Erythroblast (primary cell): ENCODE results near the gene CACNA1A.
A peak's percentile ranks its signal among the peaks of the same experiment; 100 is the strongest.

Experiments
- DNase-seq, 2 experiments: peaks; one replicate each; lab custom pipeline; 2025; lab: John Stamatoyannopoulos, UW
- GATA1 ChIP-seq: IDR thresholded peaks from 2 replicates; pipeline ENCODE4 v1.6.1; 2011; ENCODE audit warnings: low read depth, mild to moderate bottlenecking, control low read depth, low read length, moderate library complexity
- POLR2A ChIP-seq: IDR thresholded peaks from 2 replicates; pipeline ENCODE4 v1.6.1; 2011; ENCODE audit warnings: mild to moderate bottlenecking, low read length

CACNA1A gene

DNA sequence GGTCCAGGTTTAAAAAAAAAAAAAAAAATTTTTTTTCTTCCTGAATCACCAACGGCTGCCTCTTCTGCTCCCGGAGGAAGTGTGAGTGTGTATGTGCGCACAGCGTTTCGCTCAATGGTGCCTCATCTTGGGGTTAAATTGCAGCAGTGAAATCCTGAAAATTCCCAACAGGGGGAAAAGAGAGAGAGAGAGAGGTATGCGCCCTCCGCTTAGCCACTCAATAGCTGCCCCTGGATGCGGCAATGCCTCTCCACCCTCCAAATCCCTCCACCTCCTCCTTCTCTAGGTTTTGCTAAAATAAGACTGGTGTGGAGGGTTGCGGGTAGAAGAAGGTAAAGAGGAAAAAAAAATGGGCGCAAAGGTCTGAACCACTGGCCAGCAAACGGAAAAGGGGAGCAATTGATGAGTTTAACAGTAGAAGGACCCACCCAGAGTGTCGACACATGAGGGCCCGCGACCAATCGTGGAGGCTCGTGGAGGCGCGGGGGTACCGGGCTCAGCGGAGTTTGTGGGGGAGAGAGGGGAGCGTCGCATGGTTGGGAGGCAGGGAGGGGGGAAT lies 853 bp upstream of the CACNA1A start:
- TF ChIP-seq GATA1 (no peak), POLR2A (no peak)
- DNase-seq = no peak

DNA sequence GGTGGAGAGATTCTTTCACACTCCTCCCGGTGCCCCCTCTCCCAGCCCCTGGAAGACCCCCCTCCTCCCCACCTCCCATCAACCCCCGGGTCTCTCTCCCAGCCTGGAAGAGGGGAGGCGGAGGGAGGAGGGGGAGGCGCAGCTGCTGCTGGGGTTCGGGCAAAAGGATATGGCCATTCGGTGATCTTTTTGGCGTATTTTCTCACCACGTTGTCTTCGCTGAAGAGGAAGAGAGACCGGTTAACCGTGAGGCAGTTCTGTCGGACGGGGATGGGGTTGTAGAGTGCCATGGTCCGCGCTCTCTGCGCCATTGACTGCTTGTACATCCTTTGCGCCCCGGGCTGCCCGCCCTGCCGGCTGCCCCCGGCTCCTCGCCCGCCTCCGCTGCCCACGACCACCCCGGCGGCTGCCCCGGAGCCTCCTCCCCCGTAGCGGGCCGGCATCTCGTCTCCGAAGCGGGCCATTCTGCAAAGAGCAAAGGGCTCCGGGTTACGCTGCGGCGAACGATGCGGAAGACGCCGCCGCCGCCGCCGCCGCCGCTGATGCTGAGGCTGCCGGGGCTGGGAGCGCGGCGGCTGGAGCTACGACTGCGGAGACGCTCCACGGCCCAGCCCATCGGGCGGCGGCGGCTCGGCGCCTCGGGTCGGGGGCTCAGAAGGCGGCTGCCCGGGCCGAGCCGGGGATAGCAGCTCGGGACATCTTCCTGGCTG lies 363 bp downstream of the CACNA1A start:
- no peak for TF ChIP-seq GATA1
- TF ChIP-seq POLR2A = no peak
- DNase-seq = no peak

DNA sequence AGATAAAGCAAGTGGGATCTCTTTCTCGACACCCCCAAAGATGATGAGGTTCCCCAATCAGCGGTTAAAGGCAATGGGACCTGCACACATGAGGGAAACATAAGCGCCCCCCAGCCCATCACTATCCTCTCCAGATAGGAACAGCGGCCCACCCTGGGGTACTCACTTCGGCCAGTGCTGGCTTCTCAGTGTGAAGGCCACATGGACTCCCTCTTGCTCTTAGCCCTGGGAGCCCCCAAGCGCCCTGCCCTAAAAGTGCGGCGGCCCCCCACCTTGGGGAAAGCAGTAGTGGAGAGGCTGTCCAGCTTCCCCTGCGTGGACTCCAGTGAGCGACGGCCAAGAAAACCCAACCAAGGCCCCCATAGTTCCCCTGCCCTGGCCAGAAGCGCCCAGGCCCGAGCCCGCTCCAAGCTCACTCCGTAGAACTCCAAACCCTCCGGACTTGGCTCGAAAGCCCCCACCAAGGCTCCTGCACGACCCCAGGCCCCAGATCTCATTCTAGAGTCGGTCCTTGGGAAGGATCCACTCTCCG lies 1.0 kb downstream of the CACNA1A start:
- TF ChIP-seq GATA1 = no peak
- no peak for TF ChIP-seq POLR2A
- DNase-seq = no peak

DNA sequence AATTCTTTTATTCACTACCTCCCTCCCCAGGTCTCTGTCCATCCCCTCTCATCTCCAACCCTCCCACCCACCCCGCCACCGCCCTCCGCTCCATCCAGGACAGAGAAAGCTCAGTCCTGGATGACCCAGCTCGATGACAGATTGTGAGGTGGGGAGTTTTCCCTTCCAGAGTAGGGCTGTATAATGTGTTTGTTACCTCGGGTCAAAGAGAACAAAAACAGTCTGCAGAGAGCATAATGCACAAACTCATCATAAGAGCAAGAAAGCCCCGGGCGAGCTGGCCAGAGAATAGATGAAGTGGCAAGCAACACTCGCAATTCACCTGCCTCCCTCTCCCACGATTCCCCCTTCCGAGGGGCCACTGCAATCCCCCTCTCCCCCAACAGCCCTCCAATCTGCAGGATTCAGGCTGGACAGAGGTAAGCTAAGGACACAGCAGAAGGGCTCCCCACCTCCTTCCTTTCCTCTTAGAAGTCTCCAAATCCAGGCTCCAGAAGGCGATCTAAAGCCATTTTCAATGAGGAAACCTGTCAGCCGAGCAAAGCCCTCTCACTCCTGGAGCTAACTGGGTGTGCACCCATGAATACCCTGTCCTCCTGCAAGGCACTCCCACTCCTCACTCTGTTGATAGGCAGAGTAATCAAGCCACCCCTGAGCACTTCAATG lies 2.6 kb downstream of the CACNA1A start:
- no peak for TF ChIP-seq GATA1
- no peak for TF ChIP-seq POLR2A
- no peak for DNase-seq

- TF ChIP-seq GATA1 (no peak), POLR2A (no peak)
Observed at GRCh38 chr19:13502231-13502630, 4.0 kb downstream of the CACNA1A start.

GRCh38 chr19:13499692-13500091 lies 6.6 kb downstream of the CACNA1A start:
- no peak for DNase-seq
- no peak for TF ChIP-seq POLR2A
- TF ChIP-seq GATA1 = no peak

More at GRCh38 chr19:13502231-13502630, 4.0 kb downstream of the CACNA1A start:
- DNase-seq = no peak

- no peak for DNase-seq
- TF ChIP-seq POLR2A = no peak
- TF ChIP-seq GATA1 = no peak
Observed at GRCh38 chr19:13493516-13494310, 12.6 kb downstream of the CACNA1A start.

GRCh38 chr19:13492128-13492527 lies 14.2 kb downstream of the CACNA1A start:
- DNase-seq = no peak
- TF ChIP-seq POLR2A (no peak), GATA1 (no peak)

- TF ChIP-seq POLR2A (no peak), GATA1 (no peak)
- DNase-seq = no peak
Observed at GRCh38 chr19:13487985-13488384, 18.3 kb downstream of the CACNA1A start.

DNA sequence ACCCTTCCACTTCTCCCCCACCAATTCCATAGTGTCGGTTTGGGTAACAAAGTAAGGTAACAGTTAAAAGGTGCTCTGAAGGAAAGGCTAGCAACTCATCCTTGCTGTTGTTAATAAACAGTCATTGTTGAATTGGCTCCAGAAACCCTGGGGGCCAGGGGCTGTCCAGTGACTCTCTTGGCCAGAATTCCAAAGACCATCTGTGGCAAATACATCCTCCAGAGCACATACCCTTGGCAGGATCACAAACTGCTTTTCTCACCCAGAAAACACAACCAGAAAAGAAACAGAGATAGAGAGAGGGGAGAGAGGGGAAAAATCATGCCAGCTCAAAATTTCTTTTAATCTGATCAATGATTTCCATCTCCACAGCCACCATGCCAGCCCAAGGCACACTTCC lies 22.1 kb downstream of the CACNA1A start:
- no peak for TF ChIP-seq GATA1
- TF ChIP-seq POLR2A = no peak
- DNase-seq = no peak

DNA sequence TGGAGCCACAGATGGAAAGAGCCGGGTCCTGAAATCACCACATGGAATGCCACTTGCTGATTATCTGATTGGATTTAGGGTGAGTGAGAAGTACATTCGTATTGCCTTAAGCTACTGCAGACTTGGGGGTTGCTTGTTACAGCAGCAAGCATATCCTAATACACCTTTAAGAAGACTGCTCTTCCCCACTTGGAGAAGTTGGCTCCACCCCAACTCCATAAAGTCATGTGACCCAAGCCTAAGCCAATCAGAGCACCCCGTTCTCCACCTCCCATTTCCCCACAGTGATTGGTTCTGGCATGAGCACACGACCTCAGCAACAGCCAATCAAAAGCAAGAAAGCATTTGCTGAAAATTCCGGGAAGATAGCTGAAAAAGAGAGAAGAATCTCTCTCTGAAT lies 23.1 kb downstream of the CACNA1A start:
- TF ChIP-seq GATA1 (no peak), POLR2A (no peak)
- DNase-seq = peak in 1 of 2 experiments; percentile 6

GRCh38 chr19:13478576-13478975 lies 27.7 kb downstream of the CACNA1A start:
- TF ChIP-seq POLR2A = no peak
- no peak for TF ChIP-seq GATA1
- no peak for DNase-seq

GRCh38 chr19:13476071-13476470 lies 30.2 kb downstream of the CACNA1A start:
- TF ChIP-seq GATA1 = no peak
- DNase-seq = no peak

- no peak for TF ChIP-seq POLR2A
- TF ChIP-seq GATA1 = no peak
- DNase-seq = no peak
Observed at GRCh38 chr19:13475044-13475443, 31.2 kb downstream of the CACNA1A start.

GRCh38 chr19:13466697-13467096 lies 39.6 kb downstream of the CACNA1A start:
- no peak for TF ChIP-seq POLR2A
- TF ChIP-seq GATA1 = no peak
- DNase-seq = no peak
